NT2/D1 (cell line): ENCODE results near the gene C3.
"Not testable (repeated sequence)": the region's sequence is repeated elsewhere in the genome, so short reads cannot be mapped to it uniquely, and the experiment has no call there.

Experiments
- DNase-seq: peaks from one replicate; pipeline ENCODE4 v3.0.0-alpha.2; 2011; ENCODE audit warnings: low read depth, low spot score
- H3K27me3 ChIP-seq: 2 replicates; pipeline ENCODE4 v1.6.0; 2011; ENCODE audit warnings: mild to moderate bottlenecking; ENCODE audit not compliant: insufficient read length, insufficient read depth
- H3K36me3 ChIP-seq: 2 replicates; pipeline ENCODE4 v1.6.1; 2011; ENCODE audit warnings: mild to moderate bottlenecking, low read length, mixed read lengths; ENCODE audit not compliant: insufficient read depth, insufficient read length
- H3K4me1 ChIP-seq: 2 replicates; pipeline ENCODE4 v1.5.1; 2011; ENCODE audit not compliant: insufficient read depth, insufficient read length
- H3K4me3 ChIP-seq: 2 replicates; pipeline ENCODE4 v1.5.1; 2011; ENCODE audit warnings: low read depth; ENCODE audit not compliant: insufficient read length
- H3K9ac ChIP-seq: 2 replicates; pipeline ENCODE4 v1.6.0; 2011; ENCODE audit warnings: low read depth; ENCODE audit not compliant: insufficient read length
- H3K9me3 ChIP-seq: 2 replicates; pipeline ENCODE4 v1.5.1; 2011; ENCODE audit warnings: mild to moderate bottlenecking, low read length; ENCODE audit not compliant: insufficient read depth
- SUZ12 ChIP-seq: IDR thresholded peaks from 2 replicates; pipeline ENCODE4 v1.6.1; 2011; ENCODE audit not compliant: insufficient read length, insufficient read depth; ENCODE audit errors: extremely low read depth
- YY1 ChIP-seq: IDR thresholded peaks from 2 replicates; pipeline ENCODE4 v1.6.1; 2011; ENCODE audit not compliant: insufficient read length, insufficient read depth
- ZNF274 ChIP-seq: IDR thresholded peaks from 2 replicates; pipeline ENCODE4 v1.6.1; 2011; ENCODE audit warnings: mild to moderate bottlenecking, low read depth, low read length

The C3 gene

DNA sequence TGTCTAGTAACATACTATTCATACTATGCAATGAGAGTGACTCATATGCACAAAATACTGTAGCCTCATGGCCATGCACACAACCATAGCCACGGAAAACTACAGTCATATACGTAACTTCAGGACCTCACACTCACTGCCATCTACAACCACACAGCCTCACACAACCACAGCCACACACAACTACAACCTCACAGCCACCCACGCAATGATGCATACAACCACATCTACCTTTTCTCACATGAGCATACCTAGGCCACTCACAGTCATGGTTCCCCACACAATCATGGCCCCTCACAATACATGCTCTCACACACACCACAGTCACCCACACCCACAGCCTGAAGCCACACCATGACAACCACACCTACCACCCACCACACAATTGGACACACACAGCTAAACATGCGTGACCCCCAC is 41.8 kb downstream of the C3 start:
- no peak overlapping the region for H3K9ac ChIP-seq
- no peak for TF ChIP-seq ZNF274
- TF ChIP-seq SUZ12: no peak
- no peak for TF ChIP-seq YY1
- H3K36me3 ChIP-seq: no peaks in the 10 kb centered on the region
- DNase-seq: no peak
- H3K4me3 ChIP-seq: no peak overlapping the region
- H3K4me1 ChIP-seq: peaks cover 9% of the 10 kb centered on the region
- H3K9me3 ChIP-seq: no peaks in the 10 kb centered on the region
- H3K27me3 ChIP-seq: no peaks in the 10 kb centered on the region

DNA sequence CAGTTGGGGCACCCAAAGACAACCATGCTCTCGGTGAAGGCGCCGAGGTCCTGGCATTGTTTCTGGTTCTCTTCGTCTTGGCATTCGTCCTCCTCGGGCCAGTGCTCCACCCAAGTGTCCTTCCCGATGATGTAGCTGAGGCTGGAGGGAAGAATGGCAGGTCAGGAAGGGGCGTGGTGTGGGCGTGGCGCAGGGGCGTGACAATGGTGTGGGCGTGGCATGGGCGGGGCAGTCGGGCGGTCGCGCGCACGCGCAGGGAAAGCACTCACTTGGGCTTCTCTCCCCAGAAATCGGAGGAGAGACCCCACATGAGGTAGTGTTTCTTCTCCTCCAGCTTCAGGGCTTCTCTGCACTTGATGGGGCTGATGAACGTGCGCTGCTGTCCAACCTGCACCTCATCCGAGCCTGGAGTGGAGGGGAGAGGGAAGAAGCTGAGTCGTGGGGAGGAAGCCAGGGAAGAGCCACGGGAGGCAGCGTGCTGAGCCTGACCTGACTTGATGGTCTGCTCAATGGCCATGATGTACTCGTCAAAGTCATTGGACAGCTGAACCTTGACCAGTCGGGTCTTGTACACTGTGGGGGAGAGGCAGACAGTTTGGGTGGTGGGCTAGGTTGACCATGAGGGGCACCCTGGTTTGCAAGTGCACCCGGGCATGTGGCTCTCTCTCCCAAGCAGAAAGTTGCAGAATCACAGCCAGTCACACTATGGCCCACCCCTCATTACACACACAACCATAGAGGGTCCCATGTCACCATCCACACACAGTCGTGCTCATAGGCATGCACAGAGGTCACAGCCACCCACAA is 42.4 kb downstream of the C3 start:
- Histone ChIP-seq H3K9ac (peak overlapping the region; percentile 44), H3K36me3 (no peaks in the 10 kb centered on the region), H3K4me1 (peaks cover 9% of the 10 kb centered on the region), H3K4me3 (peak overlapping the region; percentile 46), H3K27me3 (no peaks in the 10 kb centered on the region), H3K9me3 (no peaks in the 10 kb centered on the region)
- peak; percentile 66 for DNase-seq
- TF ChIP-seq ZNF274 (no peak), YY1 (no peak), SUZ12 (no peak)

GRCh38 chr19:6677495-6677882 is 43.0 kb downstream of the C3 start:
- no peak overlapping the region for H3K4me3 ChIP-seq
- TF ChIP-seq SUZ12 (no peak), YY1 (no peak), ZNF274 (no peak)
- H3K9ac ChIP-seq: no peak overlapping the region

DNA sequence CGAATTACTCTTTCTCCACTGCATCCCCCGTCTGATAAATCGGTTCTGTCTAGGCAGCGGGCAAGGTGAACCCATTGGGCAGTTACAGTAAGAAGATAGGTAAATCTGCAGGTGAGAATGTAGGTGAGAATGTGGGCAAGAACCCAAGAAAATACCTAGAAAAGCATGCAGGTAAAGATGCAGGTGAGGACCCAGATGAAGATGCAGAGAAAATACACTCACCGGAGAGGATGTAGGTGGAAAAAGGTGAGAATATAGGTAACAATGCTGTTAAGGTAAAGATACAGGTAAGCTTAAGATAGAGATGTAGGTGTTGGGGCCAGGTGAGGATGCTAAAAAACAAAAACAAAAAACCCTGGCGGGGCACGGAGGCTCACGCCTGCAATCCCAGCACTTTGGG is 44.2 kb downstream of the C3 start:
- Histone ChIP-seq H3K9ac (no peak overlapping the region), H3K4me3 (no peak overlapping the region), H3K27me3 (no peaks in the 10 kb centered on the region), H3K4me1 (peaks cover 9% of the 10 kb centered on the region), H3K36me3 (no peaks in the 10 kb centered on the region), H3K9me3 (no peaks in the 10 kb centered on the region)
- TF ChIP-seq ZNF274 (no peak), SUZ12 (no peak), YY1 (no peak)
- no peak for DNase-seq

More at GRCh38 chr19:6677495-6677882, 43.0 kb downstream of the C3 start:
- H3K36me3 ChIP-seq: no peaks in the 10 kb centered on the region
- DNase-seq: no peak
- H3K4me1 ChIP-seq: peaks cover 9% of the 10 kb centered on the region
- no peaks in the 10 kb centered on the region for H3K27me3 ChIP-seq
- H3K9me3 ChIP-seq: no peaks in the 10 kb centered on the region

GRCh38 chr19:6674868-6675305 is 45.6 kb downstream of the C3 start:
- Histone ChIP-seq H3K27me3 (no peaks in the 10 kb centered on the region), H3K36me3 (no peaks in the 10 kb centered on the region), H3K4me1 (peaks cover 11% of the 10 kb centered on the region), H3K9me3 (no peaks in the 10 kb centered on the region), H3K4me3 (no peak overlapping the region), H3K9ac (peak overlapping the region; percentile 66)
- peak; percentile 50 for DNase-seq
- TF ChIP-seq ZNF274: no peak

DNA sequence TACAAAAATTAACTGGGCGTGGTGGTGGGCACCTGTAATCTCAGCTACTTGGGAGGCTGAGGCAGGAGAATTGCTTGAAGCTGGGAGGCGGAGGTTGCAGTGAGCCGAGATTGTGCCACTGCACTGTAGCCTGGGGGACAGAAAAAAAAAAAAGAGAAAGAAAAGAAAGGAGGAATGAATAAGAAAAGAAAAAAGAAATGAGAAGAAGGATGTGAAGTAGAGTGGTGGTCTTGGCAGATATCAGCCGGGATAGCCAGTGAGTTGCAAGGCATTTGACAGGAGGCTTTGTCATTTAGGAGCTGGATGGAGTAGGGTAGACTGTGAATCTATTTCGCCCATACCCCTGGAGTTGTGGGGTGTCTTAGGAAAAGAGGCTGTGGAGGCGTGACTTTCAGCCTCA is 46.0 kb downstream of the C3 start:
- H3K4me1 ChIP-seq: peaks cover 11% of the 10 kb centered on the region
- not testable (repeated sequence) for DNase-seq, H3K36me3 ChIP-seq, H3K27me3 ChIP-seq, H3K9me3 ChIP-seq, H3K4me3 ChIP-seq
- peak overlapping the region; percentile 66 for H3K9ac ChIP-seq

DNA sequence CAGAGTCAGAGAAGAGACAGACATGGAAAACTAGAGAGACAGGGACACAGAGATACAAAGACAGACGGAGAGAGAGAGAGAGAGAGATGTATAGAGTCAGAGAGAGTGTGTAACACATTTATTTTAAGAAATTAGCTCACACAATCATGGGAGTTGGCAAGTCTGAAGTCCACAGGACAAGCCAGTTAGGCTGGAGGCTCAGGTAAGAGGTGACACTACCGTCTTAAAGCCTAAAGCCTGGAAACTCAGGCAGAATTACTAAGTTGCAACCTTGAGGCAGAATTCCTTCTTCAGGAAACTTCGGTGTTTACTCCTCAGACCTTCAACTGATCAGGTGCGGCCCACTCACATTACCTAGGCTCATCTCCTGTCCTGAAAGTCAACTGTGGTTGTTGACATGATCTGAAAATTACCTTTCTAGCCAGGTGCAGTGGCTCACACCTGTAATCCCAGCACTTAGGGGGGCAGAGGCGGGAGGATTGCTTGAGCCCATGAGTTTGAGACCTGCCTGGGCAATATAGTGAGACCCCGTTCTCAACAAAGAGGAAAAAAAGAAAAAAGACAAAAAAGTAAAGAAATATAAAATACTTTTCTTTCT is 47.7 kb downstream of the C3 start:
- H3K36me3 ChIP-seq: no peaks in the 10 kb centered on the region
- DNase-seq: no peak
- H3K4me1 ChIP-seq: peaks cover 11% of the 10 kb centered on the region
- H3K9ac ChIP-seq: no peak overlapping the region
- H3K9me3 ChIP-seq: no peaks in the 10 kb centered on the region
- TF ChIP-seq ZNF274: no peak
- no peak for TF ChIP-seq SUZ12
- no peak for TF ChIP-seq YY1
- H3K4me3 ChIP-seq: no peak overlapping the region
- H3K27me3 ChIP-seq: no peaks in the 10 kb centered on the region
